Vagina (tissue), 2 donors: ENCODE results near the gene CCDC85C. TPM values are rescaled to one million over a fixed set of nuclear protein-coding genes. Genes with fewer than 3 reads are reported as not detected.

Source experiments
- DNase-seq, 2 donors: peaks; one replicate each; pipeline ENCODE4 v3.0.0-alpha.2; 2017; ENCODE audit errors: extremely low spot score in 2 of 2
- H3K27ac ChIP-seq: fragments of 200-600 bp; sonication (generic); one replicate; pipeline ENCODE4 v1.5.1; 2019
- H3K27me3 ChIP-seq: fragments of 200-600 bp; sonication (generic); one replicate; pipeline ENCODE4 v1.5.1; 2019
- H3K36me3 ChIP-seq, 2 donors: fragments of 200-600 bp; sonication (generic); one replicate each; pipeline ENCODE4 v1.5.1; 2017 to 2019
- H3K4me1 ChIP-seq: fragments of 200-600 bp; sonication (generic); one replicate; pipeline ENCODE4 v1.5.1; 2019
- H3K4me3 ChIP-seq, 2 donors: fragments of 200-600 bp; sonication (generic); 1 replicate in 1 of 2; 2 replicates in 1 of 2; pipeline ENCODE4 v1.5.1; 2016 to 2019
- H3K9me3 ChIP-seq: fragments of 200-600 bp; sonication (generic); one replicate; pipeline ENCODE4 v1.5.1; 2019
- POLR2A ChIP-seq, 2 donors: fragments of 450-650 bp; IDR thresholded peaks; one replicate each; pipeline ENCODE4 v1.6.1; 2017; ENCODE audit warnings: antibody characterized with exemption in 2 of 2, mild to moderate bottlenecking in 2 of 2, moderate library complexity in 2 of 2
- POLR2AphosphoS5 ChIP-seq, 2 donors: sonication (generic); formaldehyde crosslinking; IDR thresholded peaks; one replicate each; pipeline ENCODE4 v1.9.0; 2017; ENCODE audit warnings: antibody characterized with exemption in 2 of 2, mild to moderate bottlenecking in 2 of 2, low read depth in 1 of 2; ENCODE audit not compliant: insufficient read depth in 1 of 2
- intact Hi-C: fragments of 100-400 bp; cut with DNase I; formaldehyde crosslinking; loops from one replicate; pipeline ENCODE4 v1.15.1; 2023
- total RNA-seq: library from RNA; depleted of rRNA; stranded (reverse); fragments of >200 nt; gene quantifications from one replicate; pipeline ENCODE4 v1.2.3, GENCODE V29; 2016
- TF ChIP-seq, protein P1 (sequence below), 3 experiments: fragments of 450-650 bp in 2 of 3; fragments of 200-600 bp in 1 of 3; sonication (generic) in 1 of 3; IDR thresholded peaks; one replicate each; pipeline ENCODE4 v1.5.1; 2017 to 2019; ENCODE audit warnings: antibody characterized with exemption in 3 of 3, mild to moderate bottlenecking in 2 of 3, moderate library complexity in 2 of 3

The CCDC85C gene
- total RNA-seq, 1 donor from 2014 or later = 6.9 TPM

DNA sequence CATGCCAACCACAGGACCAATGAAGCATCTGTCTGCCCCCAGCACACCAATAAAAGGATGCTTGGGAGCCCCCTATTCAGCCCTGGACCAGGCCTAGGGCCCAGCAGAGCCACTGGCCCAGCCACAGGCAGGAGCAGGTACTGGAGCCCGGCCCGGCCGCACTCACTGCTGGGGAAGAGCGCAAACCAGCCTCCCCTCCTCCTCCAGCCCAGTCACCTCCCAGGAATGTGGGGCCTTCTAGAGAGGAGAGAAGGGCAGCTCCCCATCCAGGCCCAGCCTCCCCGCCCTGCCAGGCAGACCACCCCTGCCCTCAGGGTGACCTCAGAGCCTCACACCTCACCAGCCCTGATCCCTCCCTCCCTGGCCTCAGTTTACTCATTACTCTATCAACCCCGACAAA lies 66.6 kb downstream of the CCDC85C start:
- intact Hi-C loops = no loop called here

DNA sequence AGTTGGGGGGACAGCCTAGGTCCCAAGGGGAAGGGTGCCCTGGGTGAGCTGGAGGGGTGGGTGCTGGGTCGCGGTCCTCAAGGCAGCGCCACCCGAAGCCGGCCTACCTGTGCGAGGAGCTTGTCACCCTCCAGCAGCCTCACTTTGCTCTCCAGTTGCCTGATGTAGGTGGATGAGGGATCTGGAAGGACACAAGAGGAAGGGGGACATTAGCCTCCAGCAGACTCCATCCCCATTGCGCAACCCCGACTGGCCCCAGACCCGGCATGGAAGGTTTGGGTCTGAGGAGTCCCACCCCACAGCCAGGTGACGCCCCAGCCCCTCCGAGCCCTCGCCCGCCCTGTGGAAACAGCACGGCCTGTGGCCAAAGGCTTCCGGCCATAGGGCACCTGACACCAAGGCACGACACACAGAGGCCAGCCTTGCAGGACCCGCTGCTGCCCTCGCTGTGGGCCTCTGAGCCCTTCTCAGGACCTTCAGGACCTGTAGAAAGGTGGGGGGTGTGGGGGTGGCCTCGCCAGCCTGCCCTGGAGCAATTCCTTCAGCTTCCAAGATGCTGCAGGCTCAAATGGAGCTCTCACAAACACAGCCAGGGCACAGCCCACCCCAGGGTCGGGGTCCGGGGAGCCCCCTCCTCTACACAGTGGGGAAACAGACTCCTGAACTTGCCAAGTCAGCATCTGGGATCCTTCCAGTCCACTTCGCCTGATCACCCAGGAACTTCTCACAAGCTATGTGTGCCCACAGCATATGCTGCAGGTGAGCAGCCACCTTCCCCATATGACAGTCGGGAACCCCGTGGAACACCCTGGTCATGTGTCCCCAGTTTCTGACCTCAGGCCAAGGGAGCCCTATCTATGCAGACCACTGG lies 67.9 kb downstream of the CCDC85C start:
- Histone ChIP-seq H3K4me1 (peaks cover 41% of the 10 kb centered on the region), H3K27ac (no peak overlapping the region), H3K36me3 (no peaks in the 10 kb centered on the region), H3K9me3 (no peaks in the 10 kb centered on the region), H3K27me3 (no peaks in the 10 kb centered on the region), H3K4me3 (no peak overlapping the region)
- no peak for TF ChIP-seq POLR2AphosphoS5 (IDR thresholded peaks at IDR 0.05; ENCODE audit: insufficient read depth in 1 of 2, low read depth in 1 of 2)
- DNase-seq = no peak
- intact Hi-C loops = no loop called here

More for the DNA sequence above, 66.6 kb downstream of the CCDC85C start:
- TF ChIP-seq POLR2AphosphoS5 (IDR thresholded peaks at IDR 0.05; ENCODE audit: insufficient read depth in 1 of 2, low read depth in 1 of 2) = no peak
- TF ChIP-seq, protein P1, sequence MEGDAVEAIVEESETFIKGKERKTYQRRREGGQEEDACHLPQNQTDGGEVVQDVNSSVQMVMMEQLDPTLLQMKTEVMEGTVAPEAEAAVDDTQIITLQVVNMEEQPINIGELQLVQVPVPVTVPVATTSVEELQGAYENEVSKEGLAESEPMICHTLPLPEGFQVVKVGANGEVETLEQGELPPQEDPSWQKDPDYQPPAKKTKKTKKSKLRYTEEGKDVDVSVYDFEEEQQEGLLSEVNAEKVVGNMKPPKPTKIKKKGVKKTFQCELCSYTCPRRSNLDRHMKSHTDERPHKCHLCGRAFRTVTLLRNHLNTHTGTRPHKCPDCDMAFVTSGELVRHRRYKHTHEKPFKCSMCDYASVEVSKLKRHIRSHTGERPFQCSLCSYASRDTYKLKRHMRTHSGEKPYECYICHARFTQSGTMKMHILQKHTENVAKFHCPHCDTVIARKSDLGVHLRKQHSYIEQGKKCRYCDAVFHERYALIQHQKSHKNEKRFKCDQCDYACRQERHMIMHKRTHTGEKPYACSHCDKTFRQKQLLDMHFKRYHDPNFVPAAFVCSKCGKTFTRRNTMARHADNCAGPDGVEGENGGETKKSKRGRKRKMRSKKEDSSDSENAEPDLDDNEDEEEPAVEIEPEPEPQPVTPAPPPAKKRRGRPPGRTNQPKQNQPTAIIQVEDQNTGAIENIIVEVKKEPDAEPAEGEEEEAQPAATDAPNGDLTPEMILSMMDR (IDR thresholded peaks at IDR 0.05) = no peak
- peak overlapping the region; percentile 9 for H3K27ac ChIP-seq
- H3K9me3 ChIP-seq = no peaks in the 10 kb centered on the region
- H3K36me3 ChIP-seq = no peaks in the 10 kb centered on the region
- peaks cover 38% of the 10 kb centered on the region for H3K4me1 ChIP-seq
- no peak overlapping the region for H3K4me3 ChIP-seq
- no peak for DNase-seq
- H3K27me3 ChIP-seq = no peaks in the 10 kb centered on the region

GRCh38 chr14:99535448-99535847 lies 68.6 kb downstream of the CCDC85C start:
- no peak overlapping the region for H3K27ac ChIP-seq
- H3K9me3 ChIP-seq = no peaks in the 10 kb centered on the region
- TF ChIP-seq POLR2A (IDR thresholded peaks at IDR 0.05) (no peak), POLR2AphosphoS5 (IDR thresholded peaks at IDR 0.05; ENCODE audit: insufficient read depth in 1 of 2, low read depth in 1 of 2) (no peak)
- TF ChIP-seq, protein P1 (IDR thresholded peaks at IDR 0.05) = no peak
- DNase-seq = no peak
- no peaks in the 10 kb centered on the region for H3K27me3 ChIP-seq
- no peaks in the 10 kb centered on the region for H3K36me3 ChIP-seq
- intact Hi-C loops = no loop called here
- H3K4me3 ChIP-seq = no peak overlapping the region
- peaks cover 41% of the 10 kb centered on the region for H3K4me1 ChIP-seq

DNA sequence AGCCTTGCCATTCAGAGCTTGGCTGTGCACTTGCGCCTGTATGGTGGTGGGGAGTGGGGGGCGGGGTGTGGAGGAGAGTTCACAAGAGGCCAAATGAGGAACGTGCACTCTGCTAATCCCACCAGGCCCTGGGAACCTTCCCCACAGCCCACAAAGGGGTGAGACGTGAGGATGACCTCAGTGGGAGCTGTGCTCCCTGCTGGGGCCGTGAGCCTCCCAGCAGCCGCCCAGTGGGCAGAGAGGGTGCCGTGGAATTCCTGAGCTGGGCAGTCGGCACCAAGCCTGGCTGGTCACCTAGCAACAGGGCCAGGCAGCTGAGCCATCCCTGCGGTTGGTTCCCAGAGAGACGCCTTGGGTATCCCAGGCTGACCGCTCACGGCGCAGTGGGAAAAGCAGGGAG lies 69.1 kb downstream of the CCDC85C start:
- peaks cover 37% of the 10 kb centered on the region for H3K4me1 ChIP-seq

DNA sequence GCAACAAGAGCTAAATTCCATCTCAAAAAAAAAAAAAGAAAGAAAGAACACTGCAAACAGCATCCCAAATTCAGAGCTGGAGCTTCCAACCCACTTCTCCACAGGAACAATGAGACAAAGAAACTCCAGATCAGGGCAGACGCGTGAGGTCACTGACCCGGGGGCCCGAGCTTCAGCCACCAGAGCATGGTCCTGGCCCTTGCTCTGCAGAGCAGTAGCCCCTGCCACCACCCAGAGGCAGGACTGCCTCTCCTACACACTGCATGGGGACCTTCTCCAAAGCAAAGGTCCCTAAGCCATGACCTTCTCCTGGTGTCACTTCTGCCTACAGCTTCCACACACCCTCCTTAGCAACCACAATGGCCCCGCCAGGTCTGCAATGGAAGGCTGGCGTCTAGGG lies 69.7 kb downstream of the CCDC85C start:
- no peaks in the 10 kb centered on the region for H3K36me3 ChIP-seq
- intact Hi-C loops = no loop called here
- H3K4me3 ChIP-seq = no peak overlapping the region
- no peaks in the 10 kb centered on the region for H3K27me3 ChIP-seq
- no peak for TF ChIP-seq POLR2AphosphoS5 (IDR thresholded peaks at IDR 0.05; ENCODE audit: insufficient read depth in 1 of 2, low read depth in 1 of 2)
- TF ChIP-seq POLR2A (IDR thresholded peaks at IDR 0.05) = no peak
- no peak overlapping the region for H3K27ac ChIP-seq
- peaks cover 37% of the 10 kb centered on the region for H3K4me1 ChIP-seq
- H3K9me3 ChIP-seq = no peaks in the 10 kb centered on the region
- no peak for DNase-seq

More for the DNA sequence above, 69.1 kb downstream of the CCDC85C start:
- H3K36me3 ChIP-seq = no peaks in the 10 kb centered on the region
- H3K27me3 ChIP-seq = no peaks in the 10 kb centered on the region
- no peak overlapping the region for H3K27ac ChIP-seq
- no peak for DNase-seq
- no peak overlapping the region for H3K4me3 ChIP-seq
- intact Hi-C loops = no loop called here
- no peaks in the 10 kb centered on the region for H3K9me3 ChIP-seq
- TF ChIP-seq, protein P1 (IDR thresholded peaks at IDR 0.05) = no peak
- TF ChIP-seq POLR2AphosphoS5 (IDR thresholded peaks at IDR 0.05; ENCODE audit: insufficient read depth in 1 of 2, low read depth in 1 of 2) = no peak
- no peak for TF ChIP-seq POLR2A (IDR thresholded peaks at IDR 0.05)

DNA sequence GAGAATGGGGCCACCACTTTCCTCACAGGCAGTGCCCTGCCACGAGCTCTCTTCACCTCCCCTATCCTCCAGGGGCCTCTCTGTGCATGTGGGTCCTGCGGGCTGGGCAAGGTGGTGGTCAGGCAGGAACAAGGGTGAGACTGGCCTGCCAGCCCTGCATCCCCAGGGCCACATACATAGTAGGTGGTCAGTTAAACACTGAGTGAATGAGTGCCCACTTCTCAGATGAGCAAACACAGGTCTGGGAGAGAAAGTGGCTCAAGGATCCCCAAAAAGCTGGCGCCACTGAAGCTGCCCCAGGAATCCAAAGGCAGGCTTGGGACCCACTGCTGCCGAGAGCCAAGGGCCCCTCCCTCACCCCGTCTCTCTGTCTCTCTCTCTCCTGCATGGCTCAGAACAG lies 71.7 kb downstream of the CCDC85C start:
- H3K27ac ChIP-seq = no peak overlapping the region
- peaks cover 23% of the 10 kb centered on the region for H3K4me1 ChIP-seq
- H3K27me3 ChIP-seq = no peaks in the 10 kb centered on the region
- H3K9me3 ChIP-seq = no peaks in the 10 kb centered on the region
- no peak for DNase-seq
- intact Hi-C loops = no loop called here
- no peak overlapping the region for H3K4me3 ChIP-seq
- TF ChIP-seq POLR2A (IDR thresholded peaks at IDR 0.05) (no peak), POLR2AphosphoS5 (IDR thresholded peaks at IDR 0.05; ENCODE audit: insufficient read depth in 1 of 2, low read depth in 1 of 2) (no peak)
- TF ChIP-seq, protein P1 (IDR thresholded peaks at IDR 0.05) = no peak
- no peaks in the 10 kb centered on the region for H3K36me3 ChIP-seq
